Activated T-helper 1 cell treated with anti-CD3 and anti-CD28 coated beads, Interleukin-12 subunit alpha, Interleukin-12 subunit beta, Interleukin-2, Interleukin-4 antibody, amounts not matched to agents 30 ng/mL and 10 ng/mL and 1 ng/mL, durations not matched to agents 14 hours and 24 hours and 36 hours (primary cell): ENCODE data around the gene HECTD4. TPM values are rescaled to one million over a fixed set of nuclear protein-coding genes. Genes with fewer than 3 reads are reported as not detected.

Experiments used
- DNase-seq: peaks from one replicate; pipeline ENCODE4 v3.0.0; 2021; ENCODE audit warnings: low spot score
- H3K27ac Mint-ChIP-seq: one replicate; pipeline ENCODE4 v1.8.0; 2021; ENCODE audit warnings: mild to moderate bottlenecking, mixed read lengths
- H3K27me3 Mint-ChIP-seq: one replicate; pipeline ENCODE4 v1.8.0; 2022; ENCODE audit warnings: mild to moderate bottlenecking, moderate library complexity, mixed read lengths; ENCODE audit not compliant: insufficient read depth
- H3K36me3 Mint-ChIP-seq: one replicate; pipeline ENCODE4 v1.8.0; 2021; ENCODE audit warnings: low read depth, mixed read lengths
- H3K4me1 Mint-ChIP-seq: one replicate; pipeline ENCODE4 v1.8.0; 2021; ENCODE audit warnings: low read depth, mixed read lengths
- H3K4me3 Mint-ChIP-seq: one replicate; pipeline ENCODE4 v1.8.0; 2021; ENCODE audit warnings: mild to moderate bottlenecking, moderate library complexity, mixed read lengths
- H3K9me3 Mint-ChIP-seq: one replicate; pipeline ENCODE4 v1.8.0; 2021; ENCODE audit warnings: mixed read lengths
- intact Hi-C: fragments of 100-400 bp; cut with micrococcal nuclease; formaldehyde crosslinking; loops from one replicate; pipeline ENCODE4 v1.15.1; 2024
- total RNA-seq: library from RNA; stranded (reverse); gene quantifications from 2 replicates; pipeline ENCODE4 v1.2.3, GENCODE V29; 2022

HECTD4 gene
- total RNA-seq, 1 donor from 2014 or later, result 36.9 TPM

GRCh38 chr12:112219195-112219594, 163.0 kb downstream of the HECTD4 start:
- no peaks in the 10 kb centered on the region for H3K27me3 Mint-ChIP-seq
- intact Hi-C loops, result no loop called here
- H3K36me3 Mint-ChIP-seq, result peaks cover 16% of the 10 kb centered on the region
- H3K4me3 Mint-ChIP-seq, result no peak overlapping the region
- H3K4me1 Mint-ChIP-seq, result no peaks in the 10 kb centered on the region
- H3K27ac Mint-ChIP-seq, result no peak overlapping the region
- DNase-seq, result no peak
- H3K9me3 Mint-ChIP-seq, result no peaks in the 10 kb centered on the region

GRCh38 chr12:112218150-112218549, 164.1 kb downstream of the HECTD4 start:
- H3K4me3 Mint-ChIP-seq, result no peak overlapping the region
- no peaks in the 10 kb centered on the region for H3K9me3 Mint-ChIP-seq
- H3K27ac Mint-ChIP-seq, result no peak overlapping the region
- peaks cover 16% of the 10 kb centered on the region for H3K36me3 Mint-ChIP-seq
- no peaks in the 10 kb centered on the region for H3K27me3 Mint-ChIP-seq
- no peak for DNase-seq
- no peaks in the 10 kb centered on the region for H3K4me1 Mint-ChIP-seq
- intact Hi-C loops, result no loop called here

- Mint-ChIP-seq H3K27me3 (no peaks in the 10 kb centered on the region), H3K27ac (no peak overlapping the region), H3K36me3 (peaks cover 14% of the 10 kb centered on the region), H3K4me3 (no peak overlapping the region), H3K4me1 (no peaks in the 10 kb centered on the region), H3K9me3 (no peaks in the 10 kb centered on the region)
- intact Hi-C loops, result no loop called here
- DNase-seq, result no peak
Measured at GRCh38 chr12:112217647-112218046, 164.6 kb downstream of the HECTD4 start.

GRCh38 chr12:112216223-112216622, 166.0 kb downstream of the HECTD4 start:
- H3K27ac Mint-ChIP-seq, result no peak overlapping the region
- peaks cover 19% of the 10 kb centered on the region for H3K36me3 Mint-ChIP-seq
- H3K27me3 Mint-ChIP-seq, result no peaks in the 10 kb centered on the region
- DNase-seq, result no peak
- intact Hi-C loops, result no loop called here
- no peak overlapping the region for H3K4me3 Mint-ChIP-seq
- H3K4me1 Mint-ChIP-seq, result no peaks in the 10 kb centered on the region
- H3K9me3 Mint-ChIP-seq, result no peaks in the 10 kb centered on the region

GRCh38 chr12:112214064-112214463, 168.2 kb downstream of the HECTD4 start:
- no peaks in the 10 kb centered on the region for H3K9me3 Mint-ChIP-seq
- intact Hi-C loops, result no loop called here
- no peak overlapping the region for H3K27ac Mint-ChIP-seq
- H3K27me3 Mint-ChIP-seq, result no peaks in the 10 kb centered on the region
- peaks cover 22% of the 10 kb centered on the region for H3K36me3 Mint-ChIP-seq
- no peak overlapping the region for H3K4me3 Mint-ChIP-seq
- no peak for DNase-seq
- H3K4me1 Mint-ChIP-seq, result no peaks in the 10 kb centered on the region

GRCh38 chr12:112208301-112208910, 173.8 kb downstream of the HECTD4 start:
- H3K9me3 Mint-ChIP-seq, result no peaks in the 10 kb centered on the region
- no peak overlapping the region for H3K27ac Mint-ChIP-seq
- H3K4me1 Mint-ChIP-seq, result peaks cover 17% of the 10 kb centered on the region
- H3K4me3 Mint-ChIP-seq, result no peak overlapping the region
- H3K27me3 Mint-ChIP-seq, result no peaks in the 10 kb centered on the region
- DNase-seq, result no peak
- intact Hi-C loops, result no loop called here
- peaks cover 24% of the 10 kb centered on the region for H3K36me3 Mint-ChIP-seq

- no peaks in the 10 kb centered on the region for H3K9me3 Mint-ChIP-seq
- peaks cover 29% of the 10 kb centered on the region for H3K36me3 Mint-ChIP-seq
- H3K4me1 Mint-ChIP-seq, result peaks cover 17% of the 10 kb centered on the region
- no peaks in the 10 kb centered on the region for H3K27me3 Mint-ChIP-seq
- intact Hi-C loops, result no loop called here
- DNase-seq, result no peak
- no peak overlapping the region for H3K4me3 Mint-ChIP-seq
- no peak overlapping the region for H3K27ac Mint-ChIP-seq
Measured at GRCh38 chr12:112207397-112207924, 174.8 kb downstream of the HECTD4 start.

- Mint-ChIP-seq H3K4me1 (peaks cover 17% of the 10 kb centered on the region), H3K27me3 (no peaks in the 10 kb centered on the region), H3K9me3 (no peaks in the 10 kb centered on the region), H3K27ac (no peak overlapping the region), H3K36me3 (peaks cover 29% of the 10 kb centered on the region), H3K4me3 (no peak overlapping the region)
- DNase-seq, result no peak
- intact Hi-C loops, result no loop called here
Measured at GRCh38 chr12:112206944-112207343, 175.3 kb downstream of the HECTD4 start.

- Mint-ChIP-seq H3K4me3 (no peak overlapping the region), H3K4me1 (no peaks in the 10 kb centered on the region), H3K9me3 (no peaks in the 10 kb centered on the region), H3K27ac (no peak overlapping the region), H3K36me3 (peaks cover 23% of the 10 kb centered on the region), H3K27me3 (no peaks in the 10 kb centered on the region)
- intact Hi-C loops, result loop anchor here (10.0 kb wide), 1 partner anchor 254 kb away; no protein-coding TSS in a partner anchor
- no peak for DNase-seq
Measured at GRCh38 chr12:112199136-112199535, 183.1 kb downstream of the HECTD4 start.

GRCh38 chr12:112198120-112198733, 184.0 kb downstream of the HECTD4 start:
- Mint-ChIP-seq H3K4me3 (no peak overlapping the region), H3K27me3 (no peaks in the 10 kb centered on the region), H3K36me3 (peaks cover 20% of the 10 kb centered on the region), H3K27ac (no peak overlapping the region), H3K4me1 (no peaks in the 10 kb centered on the region), H3K9me3 (no peaks in the 10 kb centered on the region)
- DNase-seq, result peak; percentile 31
- intact Hi-C loops, result loop anchor here (1.0 to 10.0 kb wide), 3 partner anchors 189 to 253 kb away; partner anchors contain the start of gene RPL6

GRCh38 chr12:112196196-112196875, 185.9 kb downstream of the HECTD4 start:
- Mint-ChIP-seq H3K27me3 (no peaks in the 10 kb centered on the region), H3K27ac (no peak overlapping the region), H3K9me3 (no peaks in the 10 kb centered on the region), H3K4me3 (no peak overlapping the region), H3K4me1 (no peaks in the 10 kb centered on the region), H3K36me3 (peaks cover 23% of the 10 kb centered on the region)
- intact Hi-C loops, result loop anchor here (10.0 kb wide), 1 partner anchor 252 kb away; no protein-coding TSS in a partner anchor
- DNase-seq, result no peak

- Mint-ChIP-seq H3K36me3 (peaks cover 17% of the 10 kb centered on the region), H3K9me3 (no peaks in the 10 kb centered on the region), H3K27ac (no peak overlapping the region), H3K4me1 (no peaks in the 10 kb centered on the region), H3K27me3 (no peaks in the 10 kb centered on the region), H3K4me3 (no peak overlapping the region)
- intact Hi-C loops, result loop anchor here (10.0 kb wide), 1 partner anchor 250 kb away; no protein-coding TSS in a partner anchor
- no peak for DNase-seq
Measured at GRCh38 chr12:112194601-112195247, 187.5 kb downstream of the HECTD4 start.
